ENCODE results near the gene ATP2A2.
"Not testable (repeated sequence)": the region's sequence is repeated elsewhere in the genome, so short reads cannot be mapped to it uniquely, and the experiment has no call there.

Gene ATP2A2

GRCh38 chr12:110301065-110301806, 20.2 kb downstream of the ATP2A2 start:
- no peak for DNase-seq

DNA sequence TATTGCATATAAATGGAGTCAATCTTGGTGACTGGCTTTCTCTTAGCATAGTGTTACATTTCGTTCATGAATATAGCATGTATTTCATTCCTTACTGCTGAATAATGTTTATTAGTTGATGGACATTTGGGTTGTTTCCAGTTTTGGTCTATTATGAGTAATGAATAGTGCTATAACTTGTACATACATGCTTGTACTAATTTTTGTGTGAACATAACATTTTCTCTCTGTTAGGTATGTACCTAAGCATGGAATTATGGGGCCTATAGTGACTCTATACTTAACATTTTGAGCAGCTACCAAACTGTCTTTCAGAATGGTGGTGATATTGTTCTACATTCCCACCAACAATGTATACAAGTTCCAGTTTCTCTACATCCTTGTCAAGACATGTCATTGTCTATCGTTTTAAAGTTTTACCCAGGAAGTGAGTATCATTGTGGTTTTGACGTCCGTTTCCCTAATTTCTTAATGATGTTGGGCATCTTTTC, 23.1 kb downstream of the ATP2A2 start:
- no peak for DNase-seq

DNA sequence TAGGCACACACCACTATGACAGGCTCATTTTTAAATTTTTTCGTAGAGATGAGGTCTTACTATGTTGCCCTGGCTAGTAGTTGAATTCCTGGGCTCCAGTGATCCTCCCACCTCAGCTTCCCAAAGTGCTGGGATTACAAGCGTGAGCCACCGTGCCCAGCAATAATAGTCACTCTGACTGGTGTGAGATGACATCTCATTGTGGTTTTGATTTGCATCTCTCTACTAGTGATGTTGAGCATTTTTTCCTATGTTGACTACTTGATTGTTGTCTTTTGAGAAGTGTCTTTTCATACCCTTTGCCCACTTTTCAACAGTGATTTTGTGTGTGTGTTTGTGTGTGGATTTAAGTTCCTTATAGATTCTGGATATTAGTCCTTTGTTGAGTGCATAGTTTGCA, 26.3 kb downstream of the ATP2A2 start:
- no peak for DNase-seq

- DNase-seq: no peak
Observed at GRCh38 chr12:110310763-110311162, 29.7 kb downstream of the ATP2A2 start.

DNA sequence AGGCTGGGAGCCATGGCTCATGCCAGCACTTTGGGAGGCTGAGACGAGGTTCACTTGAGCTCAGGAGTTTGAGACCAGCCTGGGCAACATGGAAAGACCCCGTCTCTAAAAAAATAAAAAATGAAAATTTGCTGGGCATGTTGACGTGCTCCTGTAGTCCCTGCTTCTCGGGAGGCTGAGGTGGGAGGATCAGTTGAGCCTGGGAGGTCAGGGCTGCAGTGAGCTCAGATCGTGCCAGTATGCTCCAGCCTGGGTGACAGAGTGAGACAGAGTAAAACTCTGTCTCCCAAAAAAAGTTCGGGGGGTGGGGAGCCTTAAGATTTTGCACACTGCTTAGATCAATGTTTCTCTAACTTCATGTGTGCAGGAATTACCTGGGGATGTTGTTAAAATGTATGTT, 30.9 kb downstream of the ATP2A2 start:
- DNase-seq: no peak

DNA sequence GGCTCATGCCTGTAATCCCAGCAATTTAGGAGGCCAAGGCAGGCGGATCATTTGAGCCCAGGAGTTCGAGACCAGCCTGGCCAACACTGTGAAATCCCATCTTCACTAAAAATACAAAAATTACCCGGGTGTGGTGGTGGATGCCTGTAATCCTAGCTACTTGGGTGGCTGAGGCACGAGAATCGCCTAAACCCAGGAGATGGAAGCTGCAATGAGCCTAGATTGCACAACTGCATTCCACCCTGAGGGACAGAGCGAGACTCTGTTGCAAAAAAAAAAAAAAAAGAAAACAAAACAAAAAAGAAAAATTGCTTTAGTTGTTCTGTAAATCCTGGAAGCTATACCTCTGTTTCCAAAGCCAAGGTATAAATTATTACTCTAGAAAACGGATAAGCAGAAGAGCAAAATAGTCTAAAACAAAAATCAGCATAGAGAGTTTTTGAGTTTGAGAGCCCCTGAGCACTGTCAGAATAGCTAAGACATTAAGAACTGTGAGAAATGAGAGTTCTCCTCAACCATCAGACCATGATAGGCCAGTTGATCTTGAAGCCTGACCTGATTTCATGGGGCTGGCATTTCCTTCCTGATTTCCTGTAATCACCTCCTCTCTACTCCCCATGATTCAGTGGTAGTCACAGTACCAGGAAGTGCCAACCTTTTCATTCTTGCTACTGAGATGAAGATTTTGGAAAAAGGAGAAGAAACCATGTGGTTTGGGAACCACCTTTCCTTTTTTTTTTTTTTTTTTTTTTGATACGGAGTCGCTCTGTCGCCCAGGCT, 31.7 kb downstream of the ATP2A2 start:
- no peak for DNase-seq

GRCh38 chr12:110314308-110314707, 33.3 kb downstream of the ATP2A2 start:
- DNase-seq: no peak

DNA sequence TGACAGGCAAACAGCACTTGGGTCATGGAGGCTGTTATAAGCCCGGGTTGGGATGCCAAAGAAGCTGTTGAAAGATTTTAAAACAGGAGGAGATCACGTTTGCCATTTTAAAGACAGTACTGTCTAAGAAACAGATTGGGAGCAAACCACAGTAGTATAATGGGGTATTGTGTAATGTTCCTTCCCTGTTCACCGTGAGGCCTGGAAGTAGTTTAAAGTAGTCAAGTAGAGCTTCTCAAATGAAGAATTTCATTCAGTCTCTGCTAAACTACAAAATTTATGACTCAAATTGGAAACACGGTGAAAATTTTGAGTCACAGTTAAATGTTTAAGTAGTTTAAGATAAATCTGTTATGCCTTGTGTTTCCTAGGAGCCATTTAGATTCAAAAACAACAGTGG, 35.8 kb downstream of the ATP2A2 start:
- no peak for DNase-seq

DNA sequence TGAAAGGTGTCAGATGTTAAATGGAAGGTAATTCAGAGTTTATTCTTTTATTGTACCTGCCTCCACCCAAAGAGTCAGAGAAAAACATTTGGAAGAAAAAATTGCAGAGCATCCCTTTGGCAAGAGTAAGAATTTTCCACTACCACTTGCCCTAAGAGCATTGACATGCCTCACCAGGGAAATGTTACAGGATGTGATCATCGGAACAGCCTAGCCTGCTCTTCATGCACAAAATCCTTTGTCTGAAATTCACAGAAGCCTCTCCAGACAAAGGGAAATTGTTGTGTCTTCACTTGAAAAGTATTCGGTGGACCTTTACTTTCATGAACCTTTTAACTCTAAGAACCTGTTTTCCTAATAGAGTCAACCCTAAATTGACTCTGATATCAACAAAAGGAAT, 36.9 kb downstream of the ATP2A2 start:
- DNase-seq: no peak

GRCh38 chr12:110320550-110320949, 39.5 kb downstream of the ATP2A2 start:
- DNase-seq: no peak

GRCh38 chr12:110329710-110330109, 48.7 kb downstream of the ATP2A2 start:
- no peak for DNase-seq

- DNase-seq: no peak
Observed at GRCh38 chr12:110330124-110330523, 49.1 kb downstream of the ATP2A2 start.

DNA sequence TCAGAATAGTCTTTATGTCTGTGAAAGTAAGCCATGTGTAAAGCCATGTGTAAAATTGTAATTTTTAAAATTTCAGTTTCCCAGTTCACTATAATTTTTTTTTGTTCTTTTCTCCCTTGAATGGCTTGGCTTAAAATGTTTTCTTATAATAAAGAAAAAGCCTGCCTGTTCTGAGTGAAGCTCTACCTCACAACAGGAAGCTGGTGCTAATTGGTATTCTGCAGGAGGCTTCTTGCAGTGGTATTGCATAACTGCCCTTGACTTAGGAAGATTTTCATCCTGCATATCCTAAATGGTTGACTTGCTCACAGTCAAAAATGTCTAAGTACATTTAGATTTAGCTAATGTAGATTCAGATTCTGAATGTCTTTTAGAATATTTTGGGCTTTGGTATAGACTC, 49.5 kb downstream of the ATP2A2 start:
- no peak for DNase-seq

DNA sequence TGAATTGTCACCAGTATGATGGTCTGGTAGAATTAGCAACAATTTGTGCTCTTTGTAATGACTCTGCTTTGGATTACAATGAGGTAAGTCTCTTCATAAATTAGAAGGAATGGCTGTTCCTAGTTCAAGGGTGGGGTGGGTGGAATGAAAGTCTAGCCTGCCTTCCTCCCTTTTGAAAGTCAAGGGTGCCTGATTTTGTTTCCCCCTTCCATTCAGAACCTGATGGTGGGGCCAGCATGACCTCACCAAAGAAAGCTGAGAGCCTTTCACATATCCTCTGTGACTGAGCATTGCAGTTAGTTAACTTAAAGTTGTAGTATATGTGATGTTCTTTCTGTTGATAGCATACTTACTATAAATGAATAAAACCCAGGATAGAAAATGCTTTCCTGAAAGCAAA, 52.2 kb downstream of the ATP2A2 start:
- no peak for DNase-seq

DNA sequence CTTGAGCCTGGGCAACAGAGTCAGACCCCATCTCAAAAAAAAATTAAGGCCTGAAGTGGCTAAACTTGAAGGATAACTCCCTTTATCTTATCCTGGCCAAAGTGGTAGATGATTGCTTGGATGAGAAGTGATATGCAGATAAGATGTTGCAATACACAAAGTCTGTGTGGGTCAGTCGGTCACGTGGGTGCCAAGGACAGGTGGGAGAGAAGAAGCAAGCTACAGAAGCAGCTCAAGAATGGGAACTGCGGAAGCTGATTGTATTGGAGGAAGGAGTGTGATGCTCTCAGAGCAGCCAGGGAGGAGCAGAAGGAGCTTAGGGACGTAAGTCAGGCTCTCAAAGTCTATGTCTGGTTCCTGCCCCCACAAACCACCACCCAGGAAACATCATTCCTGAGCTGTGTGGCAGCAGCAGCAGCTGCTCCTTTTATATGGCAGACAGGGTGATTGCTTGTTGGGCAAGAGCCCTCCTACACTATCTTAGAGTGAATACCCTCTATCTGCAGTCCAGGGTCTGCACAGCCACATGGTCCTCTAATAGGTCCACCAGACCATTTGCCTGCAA, 54.5 kb downstream of the ATP2A2 start:
- DNase-seq: no peak

- DNase-seq: no peak
Observed at GRCh38 chr12:110337912-110338710, 57.1 kb downstream of the ATP2A2 start.

- no peak for DNase-seq
Observed at GRCh38 chr12:110338754-110339153, 57.7 kb downstream of the ATP2A2 start.

DNA sequence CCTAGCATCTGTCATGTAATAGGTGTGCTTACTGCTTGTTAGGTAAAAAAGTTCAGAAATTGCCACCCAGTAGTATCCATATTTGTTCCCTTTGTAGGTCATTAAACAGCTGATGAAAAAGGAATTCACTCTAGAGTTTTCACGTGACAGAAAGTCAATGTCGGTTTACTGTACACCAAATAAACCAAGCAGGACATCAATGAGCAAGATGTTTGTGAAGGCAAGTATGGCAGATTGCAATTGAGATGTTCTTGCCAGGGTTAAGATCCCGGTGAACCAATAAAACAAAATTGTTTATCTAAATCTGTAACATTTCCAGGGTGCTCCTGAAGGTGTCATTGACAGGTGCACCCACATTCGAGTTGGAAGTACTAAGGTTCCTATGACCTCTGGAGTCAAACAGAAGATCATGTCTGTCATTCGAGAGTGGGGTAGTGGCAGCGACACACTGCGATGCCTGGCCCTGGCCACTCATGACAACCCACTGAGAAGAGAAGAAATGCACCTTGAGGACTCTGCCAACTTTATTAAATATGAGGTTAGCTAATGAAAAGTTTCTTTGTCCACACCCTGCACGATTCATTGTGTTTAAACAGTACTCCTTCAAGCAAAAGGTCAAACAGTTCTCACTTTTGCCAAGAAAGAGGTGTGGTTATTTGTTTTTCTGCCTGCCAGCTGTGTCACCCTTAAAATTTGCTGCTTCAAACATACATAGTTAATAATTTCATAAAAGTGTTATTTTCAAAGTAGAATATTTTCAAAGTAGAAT, 58.3 kb downstream of the ATP2A2 start:
- DNase-seq: no peak

- not testable (repeated sequence) for DNase-seq
Observed at GRCh38 chr12:110340261-110340660, 59.2 kb downstream of the ATP2A2 start.

DNA sequence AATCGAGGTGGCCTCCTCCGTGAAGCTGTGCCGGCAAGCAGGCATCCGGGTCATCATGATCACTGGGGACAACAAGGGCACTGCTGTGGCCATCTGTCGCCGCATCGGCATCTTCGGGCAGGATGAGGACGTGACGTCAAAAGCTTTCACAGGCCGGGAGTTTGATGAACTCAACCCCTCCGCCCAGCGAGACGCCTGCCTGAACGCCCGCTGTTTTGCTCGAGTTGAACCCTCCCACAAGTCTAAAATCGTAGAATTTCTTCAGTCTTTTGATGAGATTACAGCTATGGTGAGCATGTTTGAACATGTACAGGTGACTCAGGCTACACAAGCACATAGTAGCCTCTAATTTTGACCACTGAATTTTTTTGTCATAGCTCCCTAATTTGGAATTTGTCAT, 59.7 kb downstream of the ATP2A2 start:
- DNase-seq: no peak

DNA sequence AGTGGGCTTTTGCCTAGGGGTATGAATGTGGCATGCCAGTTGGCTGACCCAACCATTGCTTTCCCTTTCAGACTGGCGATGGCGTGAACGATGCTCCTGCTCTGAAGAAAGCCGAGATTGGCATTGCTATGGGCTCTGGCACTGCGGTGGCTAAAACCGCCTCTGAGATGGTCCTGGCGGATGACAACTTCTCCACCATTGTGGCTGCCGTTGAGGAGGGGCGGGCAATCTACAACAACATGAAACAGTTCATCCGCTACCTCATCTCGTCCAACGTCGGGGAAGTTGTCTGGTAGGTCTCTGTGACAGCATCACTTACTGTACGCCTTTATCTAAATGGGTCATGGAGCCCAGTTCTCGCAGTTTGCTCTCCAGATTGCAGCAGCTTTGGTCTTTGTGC, 61.1 kb downstream of the ATP2A2 start:
- DNase-seq: no peak

DNA sequence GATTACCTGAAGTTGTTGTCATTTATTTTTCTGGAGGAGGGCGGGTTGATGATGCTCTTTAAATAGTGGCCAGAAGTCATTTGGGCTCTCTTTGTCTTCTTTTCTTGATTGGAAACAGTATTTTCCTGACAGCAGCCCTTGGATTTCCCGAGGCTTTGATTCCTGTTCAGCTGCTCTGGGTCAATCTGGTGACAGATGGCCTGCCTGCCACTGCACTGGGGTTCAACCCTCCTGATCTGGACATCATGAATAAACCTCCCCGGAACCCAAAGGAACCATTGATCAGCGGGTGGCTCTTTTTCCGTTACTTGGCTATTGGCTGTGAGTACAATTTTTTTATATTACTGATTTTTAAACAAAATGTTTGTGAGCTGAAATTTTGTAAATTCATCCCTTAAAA, 62.1 kb downstream of the ATP2A2 start:
- DNase-seq: no peak

Measured in NCI-H1930 (cell line).